K562 (cell line): ENCODE results near the gene CUL2. TPM values are rescaled to one million over a fixed set of nuclear protein-coding genes. Genes with fewer than 3 reads are reported as not detected.
A peak's percentile ranks its signal among the peaks of the same experiment; 100 is the strongest.

Source experiments
- FOXA1 ChIP-seq: fragments of 450-650 bp; IDR thresholded peaks from 2 replicates; pipeline ENCODE4 v1.6.1; 2016; ENCODE audit warnings: mild to moderate bottlenecking, borderline replicate concordance
- FOXA3 ChIP-seq, 2 experiments: fragments of 450-650 bp in 1 of 2; sonication (generic) in 1 of 2; formaldehyde crosslinking; IDR thresholded peaks in 1 of 2; conservative IDR thresholded peaks in 1 of 2; 2 replicates each; pipeline versions ENCODE4 v1.4.0 to v1.8.0; 2020 to 2022; ENCODE audit warnings: mild to moderate bottlenecking in 2 of 2, missing genetic modification reagents in 1 of 2
- HDAC2 ChIP-seq: fragments of 450-650 bp; IDR thresholded peaks from 2 replicates; pipeline ENCODE4 v1.6.1; 2016; ENCODE audit warnings: mild to moderate bottlenecking
- SETDB1 ChIP-seq: IDR thresholded peaks from one replicate; pipeline ENCODE4 v1.6.1; 2012; ENCODE audit warnings: low read length, control low read depth, inconsistent platforms
- SPI1 ChIP-seq: IDR thresholded peaks from 2 replicates; pipeline ENCODE4 v1.6.1; 2011; ENCODE audit warnings: low read depth, low read length, control low read depth, borderline replicate concordance
- ZNF695 ChIP-seq: fragments of 450-650 bp; formaldehyde crosslinking; IDR thresholded peaks from 2 replicates; pipeline ENCODE4 v1.4.0; 2020; ENCODE audit warnings: mild to moderate bottlenecking, moderate library complexity
- polyA plus RNA-seq, 8 experiments: library from polyadenylated mRNA; depleted of rRNA in 4 of 8; stranded (reverse) in 5 of 8; unstranded in 3 of 8; fragments of >200 nt; fragmentation: Nextera tagmentation in 2 of 8; fragmentation: Illumina TruSeq in 1 of 8; extraction: Ambion mirVana in 2 of 8; extraction: Trizol in 1 of 8; gene quantifications; 2 replicates each; pipeline versions ENCODE4 v1.2.1 to v1.2.3, GENCODE V29; 2011 to 2014; ENCODE audit warnings: inconsistent platforms in 1 of 8, missing spikeins in 1 of 8
- total RNA-seq, 7 experiments: library from RNA; depleted of rRNA in 6 of 7; stranded (reverse); fragments of >200 nt in 6 of 7; fragmentation: Illumina TruSeq in 2 of 7; extraction: Trizol in 2 of 7; gene quantifications; 2 replicates each; pipeline versions ENCODE4 v1.2.1 to v1.2.3, GENCODE V29; 2011 to 2021; ENCODE audit warnings: low replicate concordance in 1 of 7
- TF ChIP-seq, protein P1 (sequence below): fragments of 450-650 bp; IDR thresholded peaks from one replicate; pipeline ENCODE4 v1.6.1; 2018; ENCODE audit warnings: mild to moderate bottlenecking, moderate library complexity; ENCODE audit not compliant: partially characterized antibody
- TF ChIP-seq, protein P2 (sequence below): fragments of 450-650 bp; IDR thresholded peaks from 2 replicates; pipeline ENCODE4 v1.7.1; 2018; ENCODE audit warnings: mild to moderate bottlenecking, low read depth; ENCODE audit not compliant: partially characterized antibody
- TF ChIP-seq, protein P3 (sequence below), 2 experiments: fragments of 150-350 bp in 1 of 2; IDR thresholded peaks; 2 replicates each; pipeline ENCODE4 v1.6.1; 2012 to 2016; ENCODE audit warnings: low read depth in 2 of 2, low read length in 2 of 2, mild to moderate bottlenecking in 1 of 2, moderate library complexity in 1 of 2

Gene CUL2
- total and polyA plus RNA-seq, 9 of the 15 experiments (the other 6 are each of a cell fraction or from before 2014, with no cell fraction given) = 17.3 to 46.3 (median 41.2) TPM

DNA sequence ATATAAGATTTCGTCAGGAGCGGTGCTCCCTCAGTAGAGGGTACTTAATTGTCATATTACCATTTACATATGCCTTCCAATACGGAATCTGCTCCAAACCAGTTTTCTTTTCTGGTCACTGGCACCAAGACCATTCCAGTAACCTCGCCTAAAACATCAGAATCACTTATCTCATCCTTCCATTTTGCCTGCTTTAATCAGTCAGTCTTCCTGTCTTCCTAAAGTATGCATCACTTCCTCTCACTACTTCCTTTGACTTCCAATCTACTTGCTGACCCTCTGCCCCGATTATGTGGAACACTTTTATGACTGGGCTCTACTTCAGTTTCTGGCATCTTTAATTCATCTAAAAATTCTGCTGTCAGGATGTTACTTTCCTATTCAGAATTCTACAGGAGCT is 33.5 kb downstream of the CUL2 start (continued):
- TF ChIP-seq, protein P1, sequence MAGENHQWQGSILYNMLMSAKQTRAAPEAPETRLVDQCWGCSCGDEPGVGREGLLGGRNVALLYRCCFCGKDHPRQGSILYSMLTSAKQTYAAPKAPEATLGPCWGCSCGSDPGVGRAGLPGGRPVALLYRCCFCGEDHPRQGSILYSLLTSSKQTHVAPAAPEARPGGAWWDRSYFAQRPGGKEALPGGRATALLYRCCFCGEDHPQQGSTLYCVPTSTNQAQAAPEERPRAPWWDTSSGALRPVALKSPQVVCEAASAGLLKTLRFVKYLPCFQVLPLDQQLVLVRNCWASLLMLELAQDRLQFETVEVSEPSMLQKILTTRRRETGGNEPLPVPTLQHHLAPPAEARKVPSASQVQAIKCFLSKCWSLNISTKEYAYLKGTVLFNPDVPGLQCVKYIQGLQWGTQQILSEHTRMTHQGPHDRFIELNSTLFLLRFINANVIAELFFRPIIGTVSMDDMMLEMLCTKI = no peak
- no peak for TF ChIP-seq FOXA1
- no peak for TF ChIP-seq FOXA3 (CRISPR knock-in tag; conservative IDR thresholded peaks at IDR 0.05 in 1 of 2, IDR thresholded peaks at IDR 0.05 in 1 of 2)
- TF ChIP-seq, protein P2, sequence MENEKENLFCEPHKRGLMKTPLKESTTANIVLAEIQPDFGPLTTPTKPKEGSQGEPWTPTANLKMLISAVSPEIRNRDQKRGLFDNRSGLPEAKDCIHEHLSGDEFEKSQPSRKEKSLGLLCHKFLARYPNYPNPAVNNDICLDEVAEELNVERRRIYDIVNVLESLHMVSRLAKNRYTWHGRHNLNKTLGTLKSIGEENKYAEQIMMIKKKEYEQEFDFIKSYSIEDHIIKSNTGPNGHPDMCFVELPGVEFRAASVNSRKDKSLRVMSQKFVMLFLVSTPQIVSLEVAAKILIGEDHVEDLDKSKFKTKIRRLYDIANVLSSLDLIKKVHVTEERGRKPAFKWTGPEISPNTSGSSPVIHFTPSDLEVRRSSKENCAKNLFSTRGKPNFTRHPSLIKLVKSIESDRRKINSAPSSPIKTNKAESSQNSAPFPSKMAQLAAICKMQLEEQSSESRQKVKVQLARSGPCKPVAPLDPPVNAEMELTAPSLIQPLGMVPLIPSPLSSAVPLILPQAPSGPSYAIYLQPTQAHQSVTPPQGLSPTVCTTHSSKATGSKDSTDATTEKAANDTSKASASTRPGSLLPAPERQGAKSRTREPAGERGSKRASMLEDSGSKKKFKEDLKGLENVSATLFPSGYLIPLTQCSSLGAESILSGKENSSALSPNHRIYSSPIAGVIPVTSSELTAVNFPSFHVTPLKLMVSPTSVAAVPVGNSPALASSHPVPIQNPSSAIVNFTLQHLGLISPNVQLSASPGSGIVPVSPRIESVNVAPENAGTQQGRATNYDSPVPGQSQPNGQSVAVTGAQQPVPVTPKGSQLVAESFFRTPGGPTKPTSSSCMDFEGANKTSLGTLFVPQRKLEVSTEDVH = no peak
- TF ChIP-seq ZNF695 (CRISPR knock-in tag) = no peak
- TF ChIP-seq, protein P3, sequence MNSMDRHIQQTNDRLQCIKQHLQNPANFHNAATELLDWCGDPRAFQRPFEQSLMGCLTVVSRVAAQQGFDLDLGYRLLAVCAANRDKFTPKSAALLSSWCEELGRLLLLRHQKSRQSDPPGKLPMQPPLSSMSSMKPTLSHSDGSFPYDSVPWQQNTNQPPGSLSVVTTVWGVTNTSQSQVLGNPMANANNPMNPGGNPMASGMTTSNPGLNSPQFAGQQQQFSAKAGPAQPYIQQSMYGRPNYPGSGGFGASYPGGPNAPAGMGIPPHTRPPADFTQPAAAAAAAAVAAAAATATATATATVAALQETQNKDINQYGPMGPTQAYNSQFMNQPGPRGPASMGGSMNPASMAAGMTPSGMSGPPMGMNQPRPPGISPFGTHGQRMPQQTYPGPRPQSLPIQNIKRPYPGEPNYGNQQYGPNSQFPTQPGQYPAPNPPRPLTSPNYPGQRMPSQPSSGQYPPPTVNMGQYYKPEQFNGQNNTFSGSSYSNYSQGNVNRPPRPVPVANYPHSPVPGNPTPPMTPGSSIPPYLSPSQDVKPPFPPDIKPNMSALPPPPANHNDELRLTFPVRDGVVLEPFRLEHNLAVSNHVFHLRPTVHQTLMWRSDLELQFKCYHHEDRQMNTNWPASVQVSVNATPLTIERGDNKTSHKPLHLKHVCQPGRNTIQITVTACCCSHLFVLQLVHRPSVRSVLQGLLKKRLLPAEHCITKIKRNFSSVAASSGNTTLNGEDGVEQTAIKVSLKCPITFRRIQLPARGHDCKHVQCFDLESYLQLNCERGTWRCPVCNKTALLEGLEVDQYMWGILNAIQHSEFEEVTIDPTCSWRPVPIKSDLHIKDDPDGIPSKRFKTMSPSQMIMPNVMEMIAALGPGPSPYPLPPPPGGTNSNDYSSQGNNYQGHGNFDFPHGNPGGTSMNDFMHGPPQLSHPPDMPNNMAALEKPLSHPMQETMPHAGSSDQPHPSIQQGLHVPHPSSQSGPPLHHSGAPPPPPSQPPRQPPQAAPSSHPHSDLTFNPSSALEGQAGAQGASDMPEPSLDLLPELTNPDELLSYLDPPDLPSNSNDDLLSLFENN (IDR thresholded peaks at IDR 0.05; ENCODE audit: low read depth in 2 of 2, low read length in 2 of 2) = no peak
- no peak for TF ChIP-seq SETDB1
- no peak for TF ChIP-seq HDAC2
- peak; percentile 3; the same call in 1 of the 2 replicates for TF ChIP-seq SPI1
